ENCODE results near the gene AUTS2. TPM values are rescaled to one million over a fixed set of nuclear protein-coding genes. Genes with fewer than 3 reads are reported as not detected.

The AUTS2 gene
- total RNA-seq, 4 donors from 2014 or later: 29.8 to 114 (median 59.4) TPM

DNA sequence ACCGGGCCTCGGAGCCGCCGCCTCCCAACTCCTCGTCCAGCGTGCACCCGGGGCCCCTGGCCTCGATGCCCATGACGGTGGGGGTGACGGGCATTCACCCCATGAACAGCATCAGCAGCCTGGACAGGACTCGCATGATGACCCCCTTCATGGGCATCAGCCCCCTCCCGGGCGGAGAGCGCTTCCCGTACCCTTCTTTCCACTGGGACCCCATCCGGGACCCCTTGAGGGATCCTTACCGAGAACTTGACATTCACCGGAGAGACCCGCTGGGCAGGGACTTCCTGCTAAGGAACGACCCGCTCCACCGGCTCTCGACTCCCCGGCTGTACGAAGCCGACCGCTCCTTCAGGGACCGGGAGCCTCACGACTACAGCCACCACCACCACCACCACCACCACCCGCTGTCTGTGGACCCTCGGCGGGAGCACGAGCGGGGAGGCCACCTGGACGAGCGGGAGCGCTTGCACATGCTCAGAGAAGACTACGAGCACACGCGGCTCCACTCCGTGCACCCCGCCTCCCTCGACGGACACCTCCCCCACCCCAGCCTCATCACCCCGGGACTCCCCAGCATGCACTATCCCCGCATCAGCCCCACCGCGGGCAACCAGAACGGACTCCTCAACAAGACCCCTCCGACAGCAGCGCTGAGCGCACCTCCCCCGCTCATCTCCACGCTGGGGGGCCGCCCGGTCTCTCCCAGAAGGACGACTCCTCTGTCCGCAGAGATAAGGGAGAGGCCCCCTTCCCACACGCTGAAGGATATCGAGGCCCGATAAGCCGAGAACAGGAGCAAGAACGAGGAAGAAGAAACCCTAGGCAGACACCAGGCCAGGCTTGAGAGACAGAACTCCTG, 1192.2 kb downstream of the AUTS2 start:
- no peak for DNase-seq
- H3K36me3 ChIP-seq: peaks cover 0 to 35% (median 11%) of the 10 kb centered on the region in 4 donors

DNA sequence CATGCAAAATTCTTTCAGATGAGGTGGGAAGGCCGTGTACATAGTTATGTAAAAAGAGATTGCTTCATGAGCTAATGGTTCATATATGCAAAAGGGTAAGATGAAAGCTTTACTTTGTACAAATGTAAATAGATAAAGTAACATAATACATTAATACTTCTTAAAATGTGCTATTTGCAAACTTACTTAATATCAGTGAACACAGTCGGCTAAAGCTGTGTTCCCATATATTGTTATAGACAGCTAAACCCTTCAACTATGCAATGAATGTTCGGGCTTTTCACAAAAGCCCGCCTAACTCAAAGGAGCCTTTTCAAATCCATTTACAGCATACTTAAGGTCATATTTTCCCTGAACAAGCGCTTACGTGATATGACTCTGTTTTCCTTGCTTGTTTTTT, 1193.1 kb downstream of the AUTS2 start:
- Histone ChIP-seq H3K27ac (no peak overlapping the region), H3K4me3 (no peak overlapping the region), H3K4me1 (no peaks in the 10 kb centered on the region), H3K9me3 (no peaks in the 10 kb centered on the region), H3K27me3 (no peaks in the 10 kb centered on the region), H3K36me3 (peaks cover 0 to 26% (median 8%) of the 10 kb centered on the region in 4 donors)
- in situ Hi-C loops (cut with MboI; ENCODE audit: low pct_ligation_motif_present in 1 of 4, low pct_unique_long_range_greater_than_20kb in 1 of 4, low sequenced_read_pairs in 3 of 4) (no loop called here), intact Hi-C loops (cut with DNase I; ENCODE audit: low total_unique reads) (no loop called here)
- no peak for DNase-seq
- WGBS, 2 donors (ENCODE audit: low coverage in 1 of 2): 84 to 87% methylated on average over 6 of the region's 6 CpGs
- TF ChIP-seq EP300 (IDR thresholded peaks at IDR 0.05; ENCODE audit: low read depth) (no peak), POLR2A (IDR thresholded peaks at IDR 0.05) (no peak), POLR2AphosphoS5 (IDR thresholded peaks at IDR 0.05) (no peak)
- TF ChIP-seq, protein P1, sequence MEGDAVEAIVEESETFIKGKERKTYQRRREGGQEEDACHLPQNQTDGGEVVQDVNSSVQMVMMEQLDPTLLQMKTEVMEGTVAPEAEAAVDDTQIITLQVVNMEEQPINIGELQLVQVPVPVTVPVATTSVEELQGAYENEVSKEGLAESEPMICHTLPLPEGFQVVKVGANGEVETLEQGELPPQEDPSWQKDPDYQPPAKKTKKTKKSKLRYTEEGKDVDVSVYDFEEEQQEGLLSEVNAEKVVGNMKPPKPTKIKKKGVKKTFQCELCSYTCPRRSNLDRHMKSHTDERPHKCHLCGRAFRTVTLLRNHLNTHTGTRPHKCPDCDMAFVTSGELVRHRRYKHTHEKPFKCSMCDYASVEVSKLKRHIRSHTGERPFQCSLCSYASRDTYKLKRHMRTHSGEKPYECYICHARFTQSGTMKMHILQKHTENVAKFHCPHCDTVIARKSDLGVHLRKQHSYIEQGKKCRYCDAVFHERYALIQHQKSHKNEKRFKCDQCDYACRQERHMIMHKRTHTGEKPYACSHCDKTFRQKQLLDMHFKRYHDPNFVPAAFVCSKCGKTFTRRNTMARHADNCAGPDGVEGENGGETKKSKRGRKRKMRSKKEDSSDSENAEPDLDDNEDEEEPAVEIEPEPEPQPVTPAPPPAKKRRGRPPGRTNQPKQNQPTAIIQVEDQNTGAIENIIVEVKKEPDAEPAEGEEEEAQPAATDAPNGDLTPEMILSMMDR (IDR thresholded peaks at IDR 0.05): no peak

More for the DNA sequence above, 1192.2 kb downstream of the AUTS2 start:
- in situ Hi-C loops (cut with MboI; ENCODE audit: low pct_ligation_motif_present in 1 of 4, low pct_unique_long_range_greater_than_20kb in 1 of 4, low sequenced_read_pairs in 3 of 4) (no loop called here), intact Hi-C loops (cut with DNase I; ENCODE audit: low total_unique reads) (no loop called here)
- TF ChIP-seq EP300 (IDR thresholded peaks at IDR 0.05; ENCODE audit: low read depth) (no peak), POLR2AphosphoS5 (IDR thresholded peaks at IDR 0.05) (no peak), POLR2A (IDR thresholded peaks at IDR 0.05) (no peak)
- TF ChIP-seq, protein P1 (IDR thresholded peaks at IDR 0.05): no peak
- H3K27ac ChIP-seq: no peak overlapping the region
- 96 to 97% methylated on average over 13 to 54 of the region's 63 CpGs for WGBS, 2 donors (ENCODE audit: low coverage in 1 of 2)
- no peak overlapping the region for H3K4me3 ChIP-seq
- H3K4me1 ChIP-seq: no peaks in the 10 kb centered on the region
- no peaks in the 10 kb centered on the region for H3K27me3 ChIP-seq
- H3K9me3 ChIP-seq: no peaks in the 10 kb centered on the region

DNA sequence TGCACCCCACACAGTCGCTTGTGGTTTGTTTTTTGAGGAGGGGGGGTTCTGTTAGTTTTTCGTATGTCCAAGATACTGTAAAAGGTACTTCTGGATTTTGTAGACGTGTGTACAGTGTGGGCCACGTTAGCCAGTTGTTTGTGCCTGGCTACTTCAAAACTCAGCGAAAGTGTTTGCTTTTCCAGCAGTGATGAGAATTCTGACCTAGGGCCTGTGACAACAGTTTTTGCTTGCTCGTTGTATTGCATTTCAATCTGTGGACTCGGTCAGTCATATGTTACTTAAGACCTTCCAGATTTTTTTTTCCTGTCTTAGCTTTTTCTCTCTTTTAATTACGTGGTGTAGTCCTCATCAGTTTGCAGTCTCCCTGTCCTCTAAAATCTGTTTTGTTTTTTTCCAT, 1194.8 kb downstream of the AUTS2 start:
- Histone ChIP-seq H3K4me3 (no peak overlapping the region), H3K27ac (no peak overlapping the region), H3K4me1 (no peaks in the 10 kb centered on the region), H3K9me3 (no peaks in the 10 kb centered on the region), H3K36me3 (peaks cover 0 to 18% (median 3%) of the 10 kb centered on the region in 4 donors), H3K27me3 (no peaks in the 10 kb centered on the region)
- TF ChIP-seq POLR2A (IDR thresholded peaks at IDR 0.05): no peak
- TF ChIP-seq POLR2AphosphoS5 (IDR thresholded peaks at IDR 0.05): no peak
- TF ChIP-seq, protein P1 (IDR thresholded peaks at IDR 0.05): no peak
- no peak for TF ChIP-seq EP300 (IDR thresholded peaks at IDR 0.05; ENCODE audit: low read depth)
- in situ Hi-C loops (cut with MboI; ENCODE audit: low pct_ligation_motif_present in 1 of 4, low pct_unique_long_range_greater_than_20kb in 1 of 4, low sequenced_read_pairs in 3 of 4) (no loop called here), intact Hi-C loops (cut with DNase I; ENCODE audit: low total_unique reads) (no loop called here)
- 73 to 87% methylated on average over 5 to 8 of the region's 8 CpGs for WGBS, 2 donors (ENCODE audit: low coverage in 1 of 2)
- DNase-seq: no peak

DNA sequence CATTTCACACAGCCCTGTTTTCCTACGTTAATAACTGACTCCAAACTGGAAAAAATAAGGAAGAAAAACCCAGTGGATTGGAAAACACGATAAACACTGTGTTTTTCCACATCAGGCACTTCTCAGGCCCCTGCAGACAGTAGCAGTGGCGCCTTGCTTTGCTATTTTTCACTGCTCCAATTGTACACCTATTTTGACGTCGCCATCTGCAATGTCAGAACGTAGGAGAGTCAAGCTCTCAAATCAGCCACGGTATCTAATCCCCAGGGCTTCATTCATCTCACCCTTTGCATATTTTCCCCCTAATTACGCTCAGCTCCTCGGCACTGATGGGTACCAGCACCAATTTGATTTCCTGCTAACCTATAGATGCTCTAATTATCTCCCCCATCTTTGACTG, 1195.5 kb downstream of the AUTS2 start:
- in situ Hi-C loops (cut with MboI; ENCODE audit: low pct_ligation_motif_present in 1 of 4, low pct_unique_long_range_greater_than_20kb in 1 of 4, low sequenced_read_pairs in 3 of 4): no loop called here
- Histone ChIP-seq H3K27me3 (no peaks in the 10 kb centered on the region), H3K4me3 (no peak overlapping the region), H3K36me3 (peaks cover 0 to 14% (median 3%) of the 10 kb centered on the region in 4 donors), H3K9me3 (no peaks in the 10 kb centered on the region), H3K4me1 (no peaks in the 10 kb centered on the region), H3K27ac (no peak overlapping the region)
- TF ChIP-seq, protein P1 (IDR thresholded peaks at IDR 0.05): no peak
- TF ChIP-seq EP300 (IDR thresholded peaks at IDR 0.05; ENCODE audit: low read depth) (no peak), POLR2AphosphoS5 (IDR thresholded peaks at IDR 0.05) (no peak), POLR2A (IDR thresholded peaks at IDR 0.05) (no peak)
- intact Hi-C loops (cut with DNase I; ENCODE audit: low total_unique reads): no loop called here
- 84 to 88% methylated on average over 3 to 9 of the region's 9 CpGs for WGBS, 2 donors (ENCODE audit: low coverage in 1 of 2)
- DNase-seq: no peak
